ENCODE data around the gene TTC34. TPM values are rescaled to one million over a fixed set of nuclear protein-coding genes. Genes with fewer than 3 reads are reported as not detected.
"Not testable (repeated sequence)": the region's sequence is repeated elsewhere in the genome, so short reads cannot be mapped to it uniquely, and the experiment has no call there.

The TTC34 gene
- total RNA-seq, 1 experiment from 2014 or later, result 0.17 TPM

DNA sequence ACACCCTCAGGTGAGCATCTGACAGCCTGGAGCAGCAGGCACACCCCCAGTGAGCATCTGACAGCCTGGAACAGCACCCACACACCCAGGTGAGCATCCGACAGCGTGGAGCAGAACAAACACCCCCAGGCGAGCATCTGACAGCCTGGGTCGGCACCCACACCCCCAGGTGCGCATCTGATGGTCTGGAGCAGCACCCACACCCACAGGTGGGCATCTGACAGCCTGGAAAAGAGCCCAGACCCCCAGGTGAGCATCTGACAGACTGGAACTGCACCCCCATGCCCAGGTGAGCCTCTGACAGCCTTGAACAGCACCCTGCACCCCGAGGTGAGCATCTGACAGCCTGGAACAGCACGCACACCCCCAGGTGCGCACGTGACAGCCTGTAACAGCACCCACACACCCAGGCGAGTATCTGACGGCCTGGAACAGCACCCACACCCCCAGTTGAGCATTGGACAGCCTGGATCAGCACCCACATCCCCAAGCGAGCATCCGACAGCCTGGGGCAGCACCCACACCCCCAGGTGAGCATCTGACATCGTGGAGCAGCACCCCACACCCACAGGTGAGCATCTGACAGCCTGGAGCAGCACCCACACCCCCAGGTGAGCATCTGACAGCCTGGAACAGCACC lies 51.3 kb downstream of the TTC34 start:
- in situ Hi-C loops (cut with HindIII; ENCODE audit: low sequenced_read_pairs); DNase-seq (ENCODE audit: low spot score): not testable (repeated sequence)

GRCh38 chr1:2748626-2749025 lies 52.9 kb downstream of the TTC34 start:
- in situ Hi-C loops (cut with HindIII; ENCODE audit: low sequenced_read_pairs); DNase-seq (ENCODE audit: low spot score): not testable (repeated sequence)

DNA sequence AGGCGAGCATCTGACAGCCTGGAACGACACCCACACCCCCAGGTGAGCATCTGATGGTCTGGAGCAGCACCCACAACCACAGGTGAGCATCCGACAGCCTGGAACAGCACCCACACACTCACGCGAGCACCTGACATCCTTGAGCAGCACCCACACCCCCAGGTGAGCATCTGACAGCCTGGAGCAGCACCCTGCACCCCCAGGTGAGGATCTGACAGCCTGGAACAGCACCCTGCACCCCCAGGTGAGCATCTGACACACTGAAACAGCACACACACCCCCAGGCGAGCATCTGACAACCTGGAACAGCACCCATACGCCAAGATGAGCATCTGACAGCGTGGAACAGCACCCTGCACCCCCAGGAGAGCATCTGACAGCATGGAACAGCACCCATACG lies 106.7 kb downstream of the TTC34 start:
- DNase-seq (ENCODE audit: low spot score); in situ Hi-C loops (cut with HindIII; ENCODE audit: low sequenced_read_pairs): not testable (repeated sequence)

DNA sequence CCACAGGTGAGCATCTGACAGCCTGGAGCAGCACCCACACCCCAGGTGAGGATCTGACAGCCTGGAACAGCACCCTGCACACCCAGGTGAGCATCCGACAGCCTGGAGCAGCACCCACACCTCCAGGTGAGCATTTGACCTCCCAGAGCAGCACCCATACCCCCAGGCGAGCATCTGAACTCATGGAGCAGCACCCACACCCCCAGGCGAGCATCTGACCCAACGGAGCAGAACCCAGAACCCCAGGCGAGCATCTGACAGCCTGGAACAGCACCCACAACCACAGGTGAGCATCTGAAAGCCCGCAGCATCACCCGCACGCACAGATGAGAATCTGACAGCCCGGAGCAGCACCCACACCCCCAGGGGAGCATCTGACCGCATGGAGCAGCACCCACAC lies 111.3 kb downstream of the TTC34 start:
- DNase-seq (ENCODE audit: low spot score); in situ Hi-C loops (cut with HindIII; ENCODE audit: low sequenced_read_pairs): not testable (repeated sequence)

GRCh38 chr1:2688336-2688665 lies 113.2 kb downstream of the TTC34 start:
- DNase-seq (ENCODE audit: low spot score); in situ Hi-C loops (cut with HindIII; ENCODE audit: low sequenced_read_pairs): not testable (repeated sequence)

- DNase-seq (ENCODE audit: low spot score); in situ Hi-C loops (cut with HindIII; ENCODE audit: low sequenced_read_pairs): not testable (repeated sequence)
Observed at GRCh38 chr1:2687638-2688335, 113.7 kb downstream of the TTC34 start.

DNA sequence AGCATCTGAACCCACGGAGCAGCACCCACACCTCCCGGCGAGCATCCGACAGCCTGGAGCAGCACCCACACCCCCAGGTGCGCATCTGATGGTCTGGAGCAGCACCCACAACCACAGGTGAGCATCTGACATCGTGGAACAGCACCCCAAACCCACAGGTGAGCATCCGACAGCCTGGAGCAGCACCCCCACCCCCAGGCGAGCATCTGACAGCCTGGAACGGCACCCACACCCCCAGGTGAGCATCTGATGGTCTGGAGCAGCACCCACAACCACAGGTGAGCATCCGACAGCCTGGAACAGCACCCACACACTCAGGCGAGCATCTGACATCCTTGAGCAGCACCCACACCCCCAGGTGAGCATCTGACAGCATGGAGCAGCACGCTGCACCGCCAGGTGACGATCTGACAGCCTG lies 114.3 kb downstream of the TTC34 start:
- DNase-seq (ENCODE audit: low spot score); in situ Hi-C loops (cut with HindIII; ENCODE audit: low sequenced_read_pairs): not testable (repeated sequence)

DNA sequence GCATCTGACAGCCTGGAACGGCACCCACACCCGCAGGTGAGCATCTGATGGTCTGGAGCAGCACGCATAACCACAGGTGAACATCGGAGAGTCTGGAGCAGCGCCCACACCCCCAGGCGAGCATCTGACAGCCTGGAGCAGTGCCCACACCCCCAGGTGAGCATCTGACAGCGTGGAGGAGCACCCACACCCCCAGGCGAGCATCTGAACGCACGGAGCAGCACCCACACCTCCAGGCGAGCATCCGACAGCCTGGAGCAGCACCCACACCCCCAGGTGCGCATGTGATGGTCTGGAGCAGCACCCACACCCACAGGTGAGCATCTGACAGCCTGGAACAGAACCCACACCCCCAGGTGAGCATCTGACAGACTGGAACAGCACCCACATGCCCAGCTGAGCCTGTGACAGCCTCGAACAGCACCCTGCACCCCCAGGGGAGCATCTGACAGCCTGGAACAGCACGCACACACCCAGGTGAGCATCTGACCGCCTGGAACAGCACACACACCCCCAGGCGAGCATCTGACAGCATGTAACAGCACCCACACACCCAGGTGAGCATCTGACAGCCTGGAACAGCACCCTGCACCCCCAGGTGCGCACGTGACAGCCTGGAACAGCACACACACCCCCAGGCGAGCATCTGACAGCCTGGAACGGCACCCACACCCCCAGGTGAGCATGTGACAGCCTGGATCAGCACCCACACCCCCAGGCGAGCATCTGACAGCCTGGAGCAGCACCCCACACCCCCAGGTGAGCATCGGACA lies 115.2 kb downstream of the TTC34 start:
- DNase-seq (ENCODE audit: low spot score); in situ Hi-C loops (cut with HindIII; ENCODE audit: low sequenced_read_pairs): not testable (repeated sequence)

DNA sequence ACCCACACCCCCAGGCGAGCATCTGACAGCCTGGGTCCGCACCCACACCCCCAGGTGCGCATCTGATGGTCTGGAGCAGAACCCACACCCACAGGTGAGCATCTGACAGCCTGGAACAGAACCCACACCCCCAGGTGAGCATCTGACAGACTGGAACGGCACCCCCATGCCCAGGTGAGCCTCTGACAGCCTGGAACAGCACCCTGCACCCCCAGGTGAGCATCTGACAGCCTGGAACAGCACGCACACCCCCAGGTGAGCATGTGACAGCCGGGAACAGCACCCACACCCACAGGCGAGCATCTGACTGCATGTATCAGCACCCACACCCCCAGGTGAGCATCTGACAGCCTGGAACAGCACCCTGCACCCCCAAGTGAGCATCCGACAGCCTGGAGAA lies 115.8 kb downstream of the TTC34 start:
- DNase-seq (ENCODE audit: low spot score); in situ Hi-C loops (cut with HindIII; ENCODE audit: low sequenced_read_pairs): not testable (repeated sequence)

DNA sequence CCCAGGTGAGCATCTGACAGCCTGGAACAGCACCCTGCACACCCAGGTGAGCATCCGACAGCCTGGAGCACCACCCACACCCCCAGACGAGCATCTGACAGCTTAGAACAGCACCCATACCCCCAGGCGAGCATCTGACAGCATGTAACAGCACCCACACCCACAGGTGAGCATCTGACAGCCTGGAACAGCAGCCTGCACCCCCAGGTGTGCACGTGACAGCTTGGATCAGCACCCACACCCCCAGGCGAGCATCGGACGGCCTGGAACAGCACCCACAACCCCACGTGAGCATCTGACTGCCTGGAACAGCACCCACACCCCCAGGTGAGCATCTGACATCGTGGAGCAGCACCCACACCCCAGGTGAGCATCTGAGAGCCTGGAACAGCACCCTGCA lies 116.6 kb downstream of the TTC34 start:
- DNase-seq (ENCODE audit: low spot score); in situ Hi-C loops (cut with HindIII; ENCODE audit: low sequenced_read_pairs): not testable (repeated sequence)

- in situ Hi-C loops (cut with HindIII; ENCODE audit: low sequenced_read_pairs); DNase-seq (ENCODE audit: low spot score): not testable (repeated sequence)
Observed at GRCh38 chr1:2684000-2684399, 117.5 kb downstream of the TTC34 start.

DNA sequence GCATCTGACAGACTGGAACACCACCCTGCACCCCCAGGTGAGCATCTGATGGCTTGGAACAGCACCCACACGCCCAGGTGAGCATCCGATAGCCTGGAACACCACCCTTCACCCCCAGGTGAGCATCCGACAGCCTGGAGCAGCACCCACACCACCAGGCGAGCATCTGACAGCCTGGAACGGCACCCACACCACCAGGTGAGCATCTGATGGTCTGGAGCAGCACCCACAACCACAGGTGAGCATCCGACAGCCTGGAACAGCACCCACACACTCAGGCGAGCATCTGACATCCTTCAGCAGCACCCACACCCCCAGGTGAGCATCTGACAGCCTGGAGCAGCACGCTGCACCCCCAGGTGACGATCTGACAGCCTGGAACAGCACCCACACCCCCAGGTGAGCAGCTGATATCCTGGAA lies 118.2 kb downstream of the TTC34 start:
- in situ Hi-C loops (cut with HindIII; ENCODE audit: low sequenced_read_pairs); DNase-seq (ENCODE audit: low spot score): not testable (repeated sequence)

DNA sequence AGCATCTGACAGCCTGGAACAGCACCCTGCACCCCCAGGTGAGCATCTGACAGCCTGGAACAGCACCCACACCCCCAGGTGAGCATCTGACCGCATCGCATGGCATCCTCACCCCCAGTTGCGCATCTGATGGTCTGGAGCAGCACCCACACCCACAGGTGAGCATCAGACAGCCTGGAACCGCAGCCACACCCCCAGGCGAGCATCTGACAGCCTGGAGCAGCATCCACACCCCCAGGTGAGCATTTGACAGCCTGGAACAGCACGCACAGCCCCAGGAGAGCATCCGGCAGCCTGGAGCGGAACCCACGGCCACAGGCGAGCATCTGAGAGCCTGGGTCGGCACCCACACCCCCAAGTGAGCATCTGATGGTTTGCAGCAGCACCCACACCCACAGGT lies 118.6 kb downstream of the TTC34 start:
- in situ Hi-C loops (cut with HindIII; ENCODE audit: low sequenced_read_pairs); DNase-seq (ENCODE audit: low spot score): not testable (repeated sequence)

GRCh38 chr1:2676726-2677125 lies 124.8 kb downstream of the TTC34 start:
- DNase-seq (ENCODE audit: low spot score); in situ Hi-C loops (cut with HindIII; ENCODE audit: low sequenced_read_pairs): not testable (repeated sequence)

- in situ Hi-C loops (cut with HindIII; ENCODE audit: low sequenced_read_pairs), result not testable (repeated sequence)
Observed at GRCh38 chr1:2671656-2672055, 129.8 kb downstream of the TTC34 start.

GRCh38 chr1:2659806-2660205 lies 141.7 kb downstream of the TTC34 start:
- in situ Hi-C loops (cut with HindIII; ENCODE audit: low sequenced_read_pairs); DNase-seq (ENCODE audit: low spot score): not testable (repeated sequence)

More at GRCh38 chr1:2671656-2672055, 129.8 kb downstream of the TTC34 start:
- DNase-seq (ENCODE audit: low spot score), result not testable (repeated sequence)

DNA sequence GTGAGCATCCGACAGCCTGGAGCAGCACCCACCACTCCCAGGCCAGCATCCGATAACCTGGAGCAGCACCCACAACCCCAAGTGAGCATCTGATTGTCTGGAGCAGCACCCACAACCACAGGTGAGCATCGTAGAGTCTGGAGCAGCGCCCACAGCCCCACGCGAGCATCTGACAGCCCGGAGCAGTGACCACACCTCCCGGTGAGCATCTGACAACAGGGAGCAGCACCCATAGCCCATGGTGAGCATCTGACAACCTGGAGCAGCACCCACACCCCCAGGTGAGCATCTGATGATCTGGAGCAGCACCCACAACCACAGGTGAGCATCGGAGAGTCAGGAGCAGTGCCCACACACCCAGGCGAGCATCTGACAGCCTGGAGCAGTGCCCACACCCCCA lies 143.6 kb downstream of the TTC34 start:
- in situ Hi-C loops (cut with HindIII; ENCODE audit: low sequenced_read_pairs); DNase-seq (ENCODE audit: low spot score): not testable (repeated sequence)

DNA sequence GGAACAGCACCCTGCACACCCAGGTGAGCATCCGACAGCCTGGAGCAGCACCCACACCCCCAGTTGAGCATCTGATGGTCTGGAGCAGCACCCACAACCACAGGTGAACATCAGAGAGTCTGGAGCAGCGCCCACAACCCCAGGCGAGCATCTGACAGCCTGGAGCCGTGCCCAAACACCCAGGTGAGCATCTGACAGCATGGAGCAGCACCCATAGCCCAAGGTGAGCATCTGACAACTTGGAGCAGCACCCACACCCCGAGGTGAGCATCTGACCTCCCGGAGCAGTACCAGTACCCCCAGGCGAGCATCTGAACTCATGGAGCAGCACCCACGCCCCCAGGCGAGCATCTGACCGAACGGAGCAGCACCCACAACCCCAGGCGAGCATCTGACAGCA lies 144.4 kb downstream of the TTC34 start:
- in situ Hi-C loops (cut with HindIII; ENCODE audit: low sequenced_read_pairs); DNase-seq (ENCODE audit: low spot score): not testable (repeated sequence)

- in situ Hi-C loops (cut with HindIII; ENCODE audit: low sequenced_read_pairs); DNase-seq (ENCODE audit: low spot score): not testable (repeated sequence)
Observed at GRCh38 chr1:2655598-2656434, 145.7 kb downstream of the TTC34 start.
